ENCODE measurements around the gene RPRD1B.

GRCh38 chr20:38049800-38050199 is 16.3 kb downstream of the RPRD1B start:
- TF ChIP-seq POLR2A (IDR thresholded peaks at IDR 0.05; ENCODE audit: low read depth, low read length) (no peak), POLR2AphosphoS5 (IDR thresholded peaks at IDR 0.05; ENCODE audit: low read depth, low read length) (no peak), TAF1 (IDR thresholded peaks at IDR 0.05; ENCODE audit: borderline replicate concordance, low read depth, low read length) (no peak)
